Measurements from ENCODE around the gene COPB2.
A peak's percentile ranks its signal among the peaks of the same experiment; 100 is the strongest.
"Not testable (repeated sequence)": the region's sequence is repeated elsewhere in the genome, so short reads cannot be mapped to it uniquely, and the experiment has no call there.

Gene COPB2

GRCh38 chr3:139414608-139415224 is 25.3 kb upstream of the COPB2 start:
- in situ Hi-C loops (cut with HindIII; ENCODE audit: low pct_unique_long_range_greater_than_20kb, low sequenced_read_pairs): no loop called here
- no peak for TF ChIP-seq JUND (IDR thresholded peaks at IDR 0.05; ENCODE audit: low read depth)

GRCh38 chr3:139412891-139413290 is 23.4 kb upstream of the COPB2 start:
- in situ Hi-C loops (cut with HindIII; ENCODE audit: low pct_unique_long_range_greater_than_20kb, low sequenced_read_pairs); DNase-seq (ENCODE audit: low read depth in 1 of 2, low spot score in 1 of 2): not testable (repeated sequence)

More at GRCh38 chr3:139414608-139415224, 25.3 kb upstream of the COPB2 start:
- DNase-seq (ENCODE audit: low read depth in 1 of 2, low spot score in 1 of 2): no peak

GRCh38 chr3:139401155-139401554 is 11.7 kb upstream of the COPB2 start:
- in situ Hi-C loops (cut with HindIII; ENCODE audit: low pct_unique_long_range_greater_than_20kb, low sequenced_read_pairs); DNase-seq (ENCODE audit: low read depth in 1 of 2, low spot score in 1 of 2): not testable (repeated sequence)

- DNase-seq (ENCODE audit: low read depth in 1 of 2, low spot score in 1 of 2): no peak
- in situ Hi-C loops (cut with HindIII; ENCODE audit: low pct_unique_long_range_greater_than_20kb, low sequenced_read_pairs): no loop called here
- no peak for TF ChIP-seq JUND (IDR thresholded peaks at IDR 0.05; ENCODE audit: low read depth)
Measured at GRCh38 chr3:139396707-139397106, 7.3 kb upstream of the COPB2 start.

- DNase-seq (ENCODE audit: low read depth in 1 of 2, low spot score in 1 of 2): no peak
- no peak for TF ChIP-seq JUND (IDR thresholded peaks at IDR 0.05; ENCODE audit: low read depth)
- in situ Hi-C loops (cut with HindIII; ENCODE audit: low pct_unique_long_range_greater_than_20kb, low sequenced_read_pairs): no loop called here
Measured at GRCh38 chr3:139394116-139394515, 4.7 kb upstream of the COPB2 start.

GRCh38 chr3:139388821-139389551 is 461 bp downstream of the COPB2 start:
- DNase-seq (ENCODE audit: low read depth in 1 of 2, low spot score in 1 of 2): peak; percentile 14 to 18
- in situ Hi-C loops (cut with HindIII; ENCODE audit: low pct_unique_long_range_greater_than_20kb, low sequenced_read_pairs): no loop called here
- TF ChIP-seq JUND (IDR thresholded peaks at IDR 0.05; ENCODE audit: low read depth): no peak

GRCh38 chr3:139388077-139388476 is 1.4 kb downstream of the COPB2 start:
- no peak for TF ChIP-seq JUND (IDR thresholded peaks at IDR 0.05; ENCODE audit: low read depth)
- in situ Hi-C loops (cut with HindIII; ENCODE audit: low pct_unique_long_range_greater_than_20kb, low sequenced_read_pairs): no loop called here
- no peak for DNase-seq (ENCODE audit: low read depth in 1 of 2, low spot score in 1 of 2)

GRCh38 chr3:139382291-139382690 is 7.2 kb downstream of the COPB2 start:
- DNase-seq (ENCODE audit: low read depth in 1 of 2, low spot score in 1 of 2); in situ Hi-C loops (cut with HindIII; ENCODE audit: low pct_unique_long_range_greater_than_20kb, low sequenced_read_pairs): not testable (repeated sequence)

- no peak for TF ChIP-seq JUND (IDR thresholded peaks at IDR 0.05; ENCODE audit: low read depth)
- in situ Hi-C loops (cut with HindIII; ENCODE audit: low pct_unique_long_range_greater_than_20kb, low sequenced_read_pairs): no loop called here
- no peak for DNase-seq (ENCODE audit: low read depth in 1 of 2, low spot score in 1 of 2)
Measured at GRCh38 chr3:139380575-139380974, 8.9 kb downstream of the COPB2 start.

- no peak for TF ChIP-seq JUND (IDR thresholded peaks at IDR 0.05; ENCODE audit: low read depth)
- in situ Hi-C loops (cut with HindIII; ENCODE audit: low pct_unique_long_range_greater_than_20kb, low sequenced_read_pairs): no loop called here
- no peak for DNase-seq (ENCODE audit: low read depth in 1 of 2, low spot score in 1 of 2)
Measured at GRCh38 chr3:139378587-139379241, 10.7 kb downstream of the COPB2 start.

- in situ Hi-C loops (cut with HindIII; ENCODE audit: low pct_unique_long_range_greater_than_20kb, low sequenced_read_pairs): no loop called here
- DNase-seq (ENCODE audit: low read depth in 1 of 2, low spot score in 1 of 2): no peak
Measured at GRCh38 chr3:139377378-139377777, 12.1 kb downstream of the COPB2 start.

GRCh38 chr3:139374099-139374498 is 15.3 kb downstream of the COPB2 start:
- no peak for TF ChIP-seq JUND (IDR thresholded peaks at IDR 0.05; ENCODE audit: low read depth)
- DNase-seq (ENCODE audit: low read depth in 1 of 2, low spot score in 1 of 2): no peak
- in situ Hi-C loops (cut with HindIII; ENCODE audit: low pct_unique_long_range_greater_than_20kb, low sequenced_read_pairs): no loop called here

More at GRCh38 chr3:139377378-139377777, 12.1 kb downstream of the COPB2 start:
- no peak for TF ChIP-seq JUND (IDR thresholded peaks at IDR 0.05; ENCODE audit: low read depth)

- no peak for DNase-seq (ENCODE audit: low read depth in 1 of 2, low spot score in 1 of 2)
- in situ Hi-C loops (cut with HindIII; ENCODE audit: low pct_unique_long_range_greater_than_20kb, low sequenced_read_pairs): no loop called here
- TF ChIP-seq JUND (IDR thresholded peaks at IDR 0.05; ENCODE audit: low read depth): no peak
Measured at GRCh38 chr3:139364549-139364948, 24.9 kb downstream of the COPB2 start.

Measured in T47D (cell line).